HG03135 (cell line): ENCODE results near the gene FABP3.
"Not testable (repeated sequence)": the region's sequence is repeated elsewhere in the genome, so short reads cannot be mapped to it uniquely, and the experiment has no call there.

Source experiments
- ATAC-seq: cut with Tn5 transposase; IDR thresholded peaks from one replicate; pipeline ENCODE4 v1.9.1; 2021; ENCODE audit warnings: mild to moderate bottlenecking, moderate library complexity; ENCODE audit not compliant: unreplicated experiment

The FABP3 gene

DNA sequence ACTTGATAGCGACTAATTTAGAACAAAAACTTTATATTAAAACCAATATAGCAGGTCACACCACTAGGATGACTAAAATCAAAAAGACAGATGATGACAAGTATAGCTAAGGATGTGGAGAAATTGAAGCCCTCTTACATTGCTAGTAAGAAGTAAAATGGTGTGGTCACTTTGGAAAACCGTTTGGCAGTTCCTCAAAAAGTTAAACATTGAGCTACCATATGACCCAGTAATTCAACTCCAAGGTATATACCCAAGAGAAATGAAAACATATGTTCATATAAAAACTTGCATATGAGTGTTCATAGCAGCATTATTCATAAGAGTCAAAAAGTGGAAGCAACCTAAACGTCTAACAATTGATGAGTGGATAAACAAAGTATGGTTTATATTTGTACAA is 27.1 kb upstream of the FABP3 start:
- ATAC-seq: no peak

DNA sequence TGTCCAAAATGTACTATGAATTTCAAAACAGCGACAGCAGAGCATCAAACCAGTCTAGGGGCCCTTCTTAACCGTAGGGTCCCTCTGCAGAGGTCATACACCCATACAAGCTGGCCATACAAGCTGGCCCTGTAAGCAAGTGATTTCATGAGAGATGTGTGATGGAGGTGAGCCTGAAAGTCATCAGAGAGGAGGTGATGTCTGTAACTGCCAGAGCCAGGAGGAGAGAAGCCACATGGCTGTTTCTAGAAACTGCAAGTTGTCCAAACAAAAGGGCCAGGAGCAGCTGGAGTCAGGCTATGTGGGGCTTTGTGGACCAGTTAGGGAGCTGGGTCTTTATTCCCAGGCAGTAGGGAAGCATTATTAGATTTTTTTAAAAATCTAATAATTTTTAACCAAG is 25.4 kb upstream of the FABP3 start:
- ATAC-seq: no peak

DNA sequence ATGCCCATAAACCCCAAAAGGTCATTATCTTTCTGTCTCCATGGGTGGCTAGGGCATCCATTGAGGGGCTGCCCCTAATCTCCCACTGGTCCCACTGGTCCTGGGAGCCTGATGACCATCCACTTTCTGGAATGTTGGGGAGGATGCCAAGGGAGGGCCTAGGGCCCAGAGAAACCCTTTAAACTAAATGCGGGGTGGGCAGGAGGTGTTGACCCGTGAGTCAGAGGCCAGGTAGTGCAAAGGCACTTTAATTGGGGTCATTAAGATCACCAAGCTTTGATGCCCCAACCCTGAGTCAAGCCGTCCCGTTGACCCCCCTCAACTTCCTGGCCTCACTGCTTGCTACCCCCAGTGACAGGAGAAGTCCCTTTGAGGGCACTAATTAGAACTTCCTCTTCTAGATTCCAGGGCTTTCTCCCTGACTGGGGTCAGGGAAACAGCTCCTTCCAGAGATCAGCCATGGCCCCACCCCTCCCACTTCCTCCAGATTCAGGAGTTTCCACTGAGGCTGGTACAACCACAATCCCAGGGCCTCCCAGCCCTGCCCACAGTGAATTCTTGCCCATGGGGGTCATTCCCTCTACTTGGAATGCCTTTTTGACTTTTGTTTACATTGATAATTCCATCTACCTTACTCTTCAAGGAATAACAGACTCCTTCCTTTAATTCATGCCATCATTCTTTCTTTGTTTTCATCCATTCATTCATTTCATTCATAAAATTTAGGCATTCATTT is 24.7 kb upstream of the FABP3 start:
- no peak for ATAC-seq

DNA sequence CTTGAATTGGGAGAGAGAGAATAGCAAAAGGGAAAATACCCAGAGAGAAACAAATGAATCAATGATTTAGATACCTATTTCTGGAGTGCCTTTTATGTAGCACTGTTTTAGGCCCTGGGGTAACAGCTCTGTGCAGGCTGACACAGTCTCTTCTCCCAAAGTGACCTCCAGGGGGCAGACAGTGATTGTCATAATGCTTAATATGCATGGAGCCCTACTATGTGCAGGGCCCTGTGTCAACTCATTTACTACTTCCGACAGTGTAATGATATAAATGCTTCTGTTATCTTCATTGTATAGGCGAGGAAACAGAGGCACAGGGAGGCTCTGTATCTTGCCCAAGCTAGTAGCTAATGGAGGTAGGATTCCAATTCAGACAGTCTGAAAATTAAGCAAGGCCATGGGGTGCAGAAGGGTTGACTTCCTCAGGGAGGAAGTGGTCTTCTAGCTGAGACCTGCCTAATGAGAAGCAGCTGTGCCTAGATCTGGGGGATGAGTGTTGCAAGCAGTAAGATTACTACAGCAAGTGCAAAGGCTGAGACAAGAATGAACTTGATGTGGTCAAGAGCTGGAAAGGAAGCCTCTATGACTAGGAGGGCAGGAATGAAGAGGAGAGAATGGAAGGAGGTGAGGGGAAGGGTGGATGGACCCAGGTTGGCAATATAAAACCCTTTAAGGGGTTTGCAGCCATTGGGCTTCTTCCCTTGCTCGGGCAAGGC is 23.9 kb upstream of the FABP3 start:
- no peak for ATAC-seq

DNA sequence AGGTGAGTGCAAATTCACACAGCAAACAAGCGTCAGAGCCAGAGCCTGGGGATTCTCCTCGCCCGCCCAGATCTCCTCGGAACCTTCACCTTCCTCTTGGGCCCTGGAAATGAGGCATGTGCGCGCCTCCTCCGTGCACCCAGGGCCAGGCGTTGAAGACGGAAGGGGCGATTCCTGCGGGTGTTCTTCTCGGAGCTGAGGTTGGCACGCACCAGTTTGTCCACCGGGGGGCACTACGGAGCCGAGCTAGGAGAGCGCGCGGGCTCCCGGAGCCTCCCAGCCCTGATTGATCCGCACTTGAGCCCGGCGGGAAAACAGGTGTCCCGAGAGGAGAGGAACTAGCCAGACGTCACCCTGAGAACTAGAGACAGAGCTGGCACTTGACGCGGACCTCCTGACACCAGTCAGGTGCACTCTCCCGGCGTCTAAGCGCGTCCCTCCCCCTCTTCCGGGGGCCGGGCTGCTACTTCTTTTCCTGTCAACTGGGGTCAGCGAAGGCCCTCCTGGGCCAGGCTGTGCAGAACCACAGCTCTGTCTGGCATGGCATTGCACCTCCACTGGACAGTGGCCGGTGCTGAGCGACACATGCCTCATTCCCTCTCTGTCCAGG is 21.8 kb upstream of the FABP3 start:
- ATAC-seq: peak; percentile 60

DNA sequence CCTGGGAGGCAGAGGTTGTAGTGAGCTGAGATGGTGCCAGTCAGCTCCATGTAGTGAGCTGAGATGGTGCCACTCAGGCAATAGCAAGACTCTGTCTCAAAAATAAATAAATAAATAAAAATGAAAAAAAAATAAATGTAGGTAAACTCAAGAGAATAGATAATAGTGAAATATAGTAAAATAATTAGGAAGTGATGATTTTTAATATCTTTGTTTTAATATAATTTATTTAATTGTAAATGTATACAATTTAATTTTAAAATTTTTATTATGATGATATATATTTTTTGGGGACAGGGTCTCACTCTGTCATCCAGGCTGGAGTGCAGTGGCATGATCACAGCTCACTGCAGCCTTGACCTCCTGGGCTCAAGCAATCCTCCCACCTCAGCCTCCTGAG is 20.6 kb upstream of the FABP3 start:
- no peak for ATAC-seq

DNA sequence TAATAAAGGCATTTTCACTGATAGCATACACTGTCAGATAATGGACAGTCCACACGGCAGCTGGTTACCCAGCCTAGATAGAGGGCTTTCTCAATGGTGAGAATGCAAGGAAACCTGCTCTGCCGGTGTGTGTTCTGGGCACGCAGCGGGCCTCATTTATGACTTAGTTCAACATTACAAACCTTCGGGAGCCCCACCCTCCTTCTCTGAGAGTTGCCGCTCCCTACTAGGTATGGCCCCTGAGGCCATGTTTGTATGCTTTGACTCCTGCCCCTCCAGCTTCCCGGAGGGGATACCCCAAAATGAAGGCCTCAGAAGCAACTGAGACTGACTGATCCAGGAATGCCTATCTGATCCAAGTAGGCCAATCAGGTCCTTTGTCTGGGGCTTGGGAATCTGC is 17.2 kb upstream of the FABP3 start:
- ATAC-seq: no peak

DNA sequence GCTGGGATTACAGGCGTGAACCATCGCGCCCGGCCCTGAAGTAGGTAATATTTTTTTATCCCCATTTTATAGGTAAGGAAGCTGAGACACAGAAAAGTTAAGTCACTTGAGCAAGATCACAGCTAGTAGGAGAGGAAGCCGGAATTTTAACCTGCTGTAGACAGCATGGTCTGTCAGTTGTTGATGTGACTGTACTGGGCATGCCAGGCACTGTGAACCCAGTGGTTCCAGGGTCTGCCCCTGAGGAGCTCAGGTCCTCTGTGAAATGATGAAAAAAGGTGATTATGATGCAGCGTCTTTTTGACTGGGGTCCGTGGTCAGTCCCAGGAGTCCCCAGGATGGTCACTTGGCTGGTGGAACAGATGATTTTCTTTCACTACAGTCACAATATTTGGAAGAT is 16.7 kb upstream of the FABP3 start:
- ATAC-seq: no peak

DNA sequence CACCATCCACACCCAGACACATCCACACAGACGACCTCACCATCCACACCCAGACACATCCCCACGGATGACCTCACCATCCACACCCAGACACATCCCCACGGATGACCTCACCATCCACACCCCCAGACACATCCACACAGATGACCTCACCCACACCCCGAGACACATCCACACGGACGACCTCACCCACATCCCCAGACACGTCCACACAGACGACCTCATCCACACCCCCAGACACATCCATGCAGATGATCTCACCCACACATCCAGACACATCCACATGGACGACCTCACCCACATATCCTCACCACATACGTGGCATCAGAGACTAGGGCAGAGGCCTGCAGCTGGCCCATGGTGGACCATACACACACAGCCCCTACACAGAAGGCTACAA is 14.7 kb upstream of the FABP3 start:
- ATAC-seq: no peak

DNA sequence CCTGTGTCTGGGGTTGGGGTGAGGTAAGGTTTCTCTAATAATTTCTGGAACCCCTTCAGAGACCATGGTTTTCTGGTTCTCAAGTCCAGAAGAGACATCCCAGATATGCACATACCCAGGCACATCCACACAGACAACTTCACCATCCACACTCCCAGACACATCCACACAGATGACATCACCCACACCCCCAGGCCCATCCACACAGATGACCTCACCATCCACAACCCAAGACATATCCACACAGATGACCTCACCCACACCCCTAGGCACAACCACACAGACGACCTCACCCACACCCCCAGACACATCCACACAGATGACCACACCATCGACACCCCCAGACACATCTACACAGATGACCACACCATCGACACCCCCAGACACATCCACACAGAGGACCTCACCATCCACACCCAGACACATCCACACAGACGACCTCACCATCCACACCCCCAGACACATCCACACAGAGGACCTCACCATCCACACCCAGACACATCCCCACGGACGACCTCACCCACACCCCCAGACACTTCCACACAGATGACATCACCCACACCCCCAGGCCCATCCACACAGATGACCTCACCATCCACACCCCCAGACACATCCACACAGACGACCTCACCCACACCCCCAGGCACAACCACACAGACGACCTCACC is 13.8 kb upstream of the FABP3 start:
- not testable (repeated sequence) for ATAC-seq

DNA sequence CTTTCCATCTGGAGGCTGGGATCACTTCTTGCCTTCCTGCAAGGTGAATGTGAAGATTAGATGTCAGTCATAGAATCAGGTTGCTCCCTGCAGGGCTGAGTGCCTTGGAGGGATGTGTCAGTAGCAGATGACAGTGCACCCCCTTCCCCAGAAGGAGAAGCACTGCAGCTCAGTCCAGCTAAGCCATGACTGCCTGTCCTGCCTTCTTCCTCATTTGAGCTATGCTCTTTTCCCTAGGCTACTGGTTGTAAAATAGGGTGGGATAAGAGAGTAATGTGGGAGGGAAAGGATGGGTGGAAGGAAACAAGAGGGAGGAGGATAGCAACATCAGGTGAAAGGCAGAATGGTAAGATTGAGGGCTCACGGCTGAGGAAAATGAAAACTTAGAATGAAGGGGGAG is 11.1 kb upstream of the FABP3 start:
- no peak for ATAC-seq

DNA sequence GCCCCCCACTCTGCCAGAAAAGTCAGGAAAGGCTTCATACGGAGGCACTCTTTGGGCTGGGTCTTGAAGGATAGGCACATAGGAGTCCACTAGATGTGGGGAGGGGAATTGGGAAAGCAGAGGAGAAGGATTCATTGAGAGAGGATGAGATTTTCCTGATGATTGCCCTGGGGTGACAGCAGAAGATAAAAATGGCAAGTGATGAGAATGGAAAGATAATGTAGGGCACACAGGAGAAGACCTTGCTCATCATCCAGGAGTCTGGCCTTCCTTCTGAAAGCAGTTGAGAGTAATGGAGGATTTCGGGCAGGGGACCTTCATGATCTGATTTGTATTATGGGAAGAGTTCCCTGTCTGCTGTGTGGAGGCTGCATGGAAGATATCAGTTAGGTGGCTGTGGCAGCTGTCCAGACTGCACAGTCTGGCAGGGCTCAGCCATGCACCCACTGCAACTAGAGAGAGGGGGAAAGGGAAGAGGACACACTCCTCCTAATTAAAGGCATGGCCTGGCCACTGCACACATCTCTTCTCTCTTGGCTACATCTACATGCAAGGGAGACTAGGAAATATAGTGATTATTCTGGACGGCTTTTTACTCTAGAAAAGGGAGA is 9.6 kb upstream of the FABP3 start:
- ATAC-seq: no peak

DNA sequence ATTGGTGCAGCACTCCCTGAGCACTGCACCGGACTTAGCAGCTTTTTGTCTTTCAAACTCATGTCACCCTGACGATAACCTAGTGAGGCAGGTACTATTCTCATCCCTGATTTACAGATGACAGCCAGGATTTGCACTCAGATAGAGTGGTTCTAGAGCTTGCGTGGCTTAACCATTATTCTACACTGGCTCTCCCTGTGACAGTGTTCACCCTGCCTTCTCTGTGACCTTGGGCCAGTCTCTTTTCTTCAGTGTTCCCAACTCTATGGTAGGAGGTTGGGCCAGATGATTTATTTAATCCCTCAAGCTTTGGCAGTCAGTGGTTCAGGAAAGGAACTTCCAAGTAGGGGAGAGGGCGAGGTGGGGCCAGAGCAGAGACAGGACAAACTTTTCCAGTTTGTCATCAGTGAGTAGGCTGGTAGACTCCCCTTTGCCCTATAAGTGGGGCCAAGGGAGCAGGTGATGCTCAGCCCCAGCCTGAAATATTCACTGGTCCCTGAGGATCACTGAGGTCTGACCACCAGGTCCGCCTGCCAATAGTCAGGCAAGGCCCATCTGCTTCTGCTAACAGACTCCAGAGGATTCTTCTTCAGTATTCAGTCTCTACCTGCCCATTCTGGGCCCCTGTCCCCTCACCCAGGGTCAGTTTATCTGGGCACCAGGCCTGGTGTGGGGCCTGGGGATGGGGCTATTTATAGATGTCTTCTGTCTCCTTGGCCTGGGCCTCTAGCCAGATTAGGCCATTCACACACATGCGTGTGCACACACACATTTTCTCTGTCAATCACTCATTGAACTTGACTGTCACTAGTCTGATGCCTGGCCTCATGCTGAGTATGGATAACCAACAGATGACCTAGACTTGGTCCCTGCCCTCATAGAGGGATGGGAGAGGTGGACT is 8.8 kb upstream of the FABP3 start:
- ATAC-seq: no peak

DNA sequence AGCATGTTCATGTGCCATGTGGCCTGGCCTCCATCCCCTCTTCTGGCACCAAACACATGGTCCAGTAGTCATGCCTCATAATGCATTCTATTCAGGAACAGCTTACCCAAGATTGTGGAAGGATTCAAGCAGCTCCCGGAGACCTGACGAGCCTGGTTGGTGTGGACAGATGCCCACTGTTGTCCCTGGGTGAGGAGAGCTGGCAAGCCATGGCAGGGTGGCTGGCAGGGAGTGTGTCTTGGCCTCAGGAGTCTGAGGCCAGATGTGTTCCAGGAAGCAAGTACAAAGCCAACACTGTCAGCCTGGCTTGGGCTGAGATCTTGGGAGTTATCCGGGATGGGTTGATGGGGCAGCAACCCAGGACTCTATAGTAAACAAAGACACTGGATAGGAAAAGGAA is 7.3 kb upstream of the FABP3 start:
- no peak for ATAC-seq

DNA sequence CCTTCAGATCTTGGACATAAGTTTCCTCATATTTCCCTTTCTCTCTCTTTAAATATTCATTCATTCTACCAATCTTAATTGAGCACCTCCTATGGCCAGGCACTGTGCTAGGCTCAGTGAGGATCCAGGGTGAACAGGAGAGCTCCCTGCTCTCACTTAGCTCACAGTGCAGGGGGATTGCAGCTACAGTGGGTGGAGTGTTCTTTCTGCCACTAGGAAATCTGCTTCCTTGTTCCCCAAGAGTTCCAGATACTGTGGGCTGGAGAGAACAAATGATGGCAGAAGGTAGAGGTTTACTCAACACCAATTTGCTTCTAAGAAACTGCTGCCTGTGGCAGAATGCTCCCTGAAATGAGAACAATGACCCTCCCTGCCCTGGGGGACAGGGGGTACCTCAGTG is 5.1 kb upstream of the FABP3 start:
- no peak for ATAC-seq

DNA sequence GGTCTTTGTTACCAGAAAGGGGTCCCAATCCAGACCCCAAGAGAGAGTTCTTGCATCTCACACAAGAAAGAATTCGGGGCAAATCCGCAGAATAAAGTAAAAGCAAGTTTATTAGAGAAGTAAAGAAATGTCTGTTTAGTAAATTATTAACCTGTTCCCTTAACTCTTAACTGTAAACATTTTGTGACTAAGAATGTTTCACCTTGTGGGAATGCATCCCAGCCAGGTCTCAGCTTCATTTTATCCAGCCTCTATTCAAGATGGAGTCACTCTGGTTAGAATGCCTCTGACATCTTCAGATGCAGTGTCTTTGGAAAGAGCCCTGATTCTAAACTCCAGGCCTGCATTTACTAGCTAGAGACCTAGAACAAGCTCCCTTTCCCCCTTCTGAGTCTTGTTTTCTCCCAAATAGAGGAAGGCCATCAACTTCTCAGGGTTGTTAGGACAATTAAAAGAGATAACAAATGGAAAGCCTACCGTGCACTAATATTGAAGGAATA is 4.5 kb upstream of the FABP3 start:
- no peak for ATAC-seq

DNA sequence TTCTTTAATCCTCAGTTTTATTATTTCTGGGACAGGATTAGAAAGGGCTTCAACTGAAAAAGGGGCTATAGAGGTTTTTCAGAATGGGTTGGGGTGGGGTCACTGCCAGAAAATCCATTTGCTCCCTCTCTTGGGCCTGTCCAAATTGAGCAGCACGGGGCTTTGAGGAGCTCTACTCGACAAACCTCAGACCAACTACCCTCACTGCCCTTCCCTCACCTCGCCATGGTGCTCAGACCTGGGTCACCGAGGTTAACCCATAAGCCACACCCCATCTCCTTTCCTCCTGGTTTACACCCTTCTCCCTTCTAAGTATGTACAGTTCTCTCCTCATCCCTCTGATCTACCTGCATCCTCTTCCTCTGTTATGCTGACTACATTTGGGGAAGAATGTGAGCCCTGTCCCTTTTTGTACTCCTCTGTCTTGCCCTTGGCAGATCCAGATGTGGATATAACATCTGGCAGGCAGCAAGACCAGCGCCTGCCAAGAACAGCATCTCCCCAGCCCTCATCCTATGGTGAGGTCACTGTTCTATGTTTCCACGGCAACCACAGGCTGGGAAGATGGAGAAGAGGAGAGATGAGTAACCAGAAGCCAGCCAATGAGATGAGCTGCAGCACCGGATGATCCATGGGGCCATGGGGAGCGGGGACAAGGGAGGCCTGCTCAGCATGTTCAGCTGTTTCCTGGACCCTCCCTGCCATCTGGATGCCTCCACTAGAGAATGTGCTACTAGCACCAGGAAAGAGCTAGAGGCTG is 3.7 kb upstream of the FABP3 start:
- no peak for ATAC-seq

DNA sequence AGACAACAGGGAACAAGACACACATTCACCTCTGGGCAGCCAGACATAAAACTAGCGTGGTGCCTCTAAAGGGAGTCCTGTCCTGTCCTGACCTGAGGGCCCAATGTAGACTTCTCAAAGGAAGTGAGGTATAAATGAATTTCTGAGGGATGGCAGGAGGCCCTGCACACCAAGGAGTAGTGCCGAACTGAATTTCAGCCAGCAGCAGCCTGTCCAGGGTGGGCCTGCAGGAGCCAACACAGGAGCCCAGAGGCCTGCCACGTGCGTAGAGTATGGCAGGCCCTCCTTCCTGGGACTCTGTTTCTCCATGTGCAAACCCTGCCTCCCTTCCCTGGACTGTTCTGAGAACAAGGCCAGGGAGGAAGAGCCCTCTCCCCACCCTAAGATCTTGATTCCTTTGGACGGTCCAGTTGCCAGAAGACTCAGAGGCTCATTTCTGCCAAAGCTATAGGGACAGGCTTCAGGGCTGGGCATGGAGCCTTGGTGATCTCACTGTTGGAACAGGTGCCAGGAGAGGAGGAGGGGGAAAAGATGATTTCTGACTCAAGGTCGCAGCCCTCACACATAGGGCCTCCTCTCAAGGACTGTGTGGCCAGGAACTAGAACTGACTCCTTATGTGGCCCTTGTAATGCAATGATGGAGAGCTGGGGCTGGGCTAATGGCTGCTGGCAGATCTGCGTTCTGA is 1.8 kb upstream of the FABP3 start:
- ATAC-seq: no peak
